HG03571 (cell line): ENCODE data around the gene APPBP2.

Source experiments
- ATAC-seq: cut with Tn5 transposase; IDR thresholded peaks from one replicate; pipeline ENCODE4 v1.9.1; 2021; ENCODE audit not compliant: unreplicated experiment

Gene APPBP2

GRCh38 chr17:60401819-60402218 is 124.2 kb downstream of the APPBP2 start:
- no peak for ATAC-seq

GRCh38 chr17:60398227-60398959 is 127.6 kb downstream of the APPBP2 start:
- peak; percentile 76 for ATAC-seq

- no peak for ATAC-seq
Measured at GRCh38 chr17:60396412-60396811, 129.6 kb downstream of the APPBP2 start.

- no peak for ATAC-seq
Measured at GRCh38 chr17:60395508-60396065, 130.5 kb downstream of the APPBP2 start.

- ATAC-seq: no peak
Measured at GRCh38 chr17:60393840-60394723, 132.0 kb downstream of the APPBP2 start.
